Measurements from ENCODE around the gene SLF2.

Gene SLF2

GRCh38 chr10:100980711-100981110 is 67.9 kb downstream of the SLF2 start:
- H3K36me3 ChIP-seq (ENCODE audit: insufficient read depth, low read length): no peaks in the 10 kb centered on the region
- H3K27me3 ChIP-seq (ENCODE audit: insufficient read depth, low read length): no peaks in the 10 kb centered on the region
- no peaks in the 10 kb centered on the region for H3K9me2 ChIP-seq (ENCODE audit: low read depth, low read length)
- no peaks in the 10 kb centered on the region for H3K9me3 ChIP-seq (ENCODE audit: low read length)
- no peak overlapping the region for H3K4me3 ChIP-seq (ENCODE audit: low read depth, low read length, poor library complexity, severe bottlenecking)
- no peak overlapping the region for H3K27ac ChIP-seq (ENCODE audit: low read depth, low read length, poor library complexity, severe bottlenecking)
- no peak for TF ChIP-seq EZH2 (IDR thresholded peaks at IDR 0.05; ENCODE audit: borderline replicate concordance, low read length)
- no peak for TF ChIP-seq CTCF (IDR thresholded peaks at IDR 0.05; ENCODE audit: low read length)
- H3K4me1 ChIP-seq (ENCODE audit: insufficient read depth, low read length, severe bottlenecking): no peaks in the 10 kb centered on the region
- no peak overlapping the region for H3K9ac ChIP-seq (ENCODE audit: low read length)
- H3F3A ChIP-seq (ENCODE audit: insufficient read depth, low read length): no peaks in the 10 kb centered on the region
- H2AFZ ChIP-seq (ENCODE audit: low read length): no peak overlapping the region
- H3K79me2 ChIP-seq (ENCODE audit: insufficient read depth, low read length): no peaks in the 10 kb centered on the region
- H4K20me1 ChIP-seq (ENCODE audit: insufficient read depth, low read length): no peaks in the 10 kb centered on the region
- H3K4me2 ChIP-seq (ENCODE audit: low read length): no peak overlapping the region

- no peaks in the 10 kb centered on the region for H3K36me3 ChIP-seq (ENCODE audit: insufficient read depth, low read length)
- TF ChIP-seq CTCF (IDR thresholded peaks at IDR 0.05; ENCODE audit: low read length) (no peak), EZH2 (IDR thresholded peaks at IDR 0.05; ENCODE audit: borderline replicate concordance, low read length) (no peak)
Measured at GRCh38 chr10:100981178-100981772, 68.5 kb downstream of the SLF2 start.

GRCh38 chr10:100982916-100983830 is 70.4 kb downstream of the SLF2 start:
- H4K20me1 ChIP-seq (ENCODE audit: insufficient read depth, low read length): no peaks in the 10 kb centered on the region
- no peaks in the 10 kb centered on the region for H3K9me2 ChIP-seq (ENCODE audit: low read depth, low read length)
- no peak overlapping the region for H3K9ac ChIP-seq (ENCODE audit: low read length)
- H3K36me3 ChIP-seq (ENCODE audit: insufficient read depth, low read length): no peaks in the 10 kb centered on the region
- no peaks in the 10 kb centered on the region for H3K9me3 ChIP-seq (ENCODE audit: low read length)
- H3K79me2 ChIP-seq (ENCODE audit: insufficient read depth, low read length): peaks cover 8% of the 10 kb centered on the region
- H3K4me1 ChIP-seq (ENCODE audit: insufficient read depth, low read length, severe bottlenecking): peaks cover 10% of the 10 kb centered on the region
- no peak overlapping the region for H3K4me2 ChIP-seq (ENCODE audit: low read length)
- H3K4me3 ChIP-seq (ENCODE audit: low read depth, low read length, poor library complexity, severe bottlenecking): no peak overlapping the region
- H2AFZ ChIP-seq (ENCODE audit: low read length): no peak overlapping the region
- no peak for TF ChIP-seq EZH2 (IDR thresholded peaks at IDR 0.05; ENCODE audit: borderline replicate concordance, low read length)
- no peak for TF ChIP-seq CTCF (IDR thresholded peaks at IDR 0.05; ENCODE audit: low read length)
- H3K27ac ChIP-seq (ENCODE audit: low read depth, low read length, poor library complexity, severe bottlenecking): no peak overlapping the region
- H3K27me3 ChIP-seq (ENCODE audit: insufficient read depth, low read length): no peaks in the 10 kb centered on the region
- H3F3A ChIP-seq (ENCODE audit: insufficient read depth, low read length): no peaks in the 10 kb centered on the region

More at GRCh38 chr10:100981178-100981772, 68.5 kb downstream of the SLF2 start:
- Histone ChIP-seq H3K9me2 (ENCODE audit: low read depth, low read length) (no peaks in the 10 kb centered on the region), H3K79me2 (ENCODE audit: insufficient read depth, low read length) (no peaks in the 10 kb centered on the region), H4K20me1 (ENCODE audit: insufficient read depth, low read length) (no peaks in the 10 kb centered on the region), H3K4me1 (ENCODE audit: insufficient read depth, low read length, severe bottlenecking) (peaks cover 3% of the 10 kb centered on the region), H3F3A (ENCODE audit: insufficient read depth, low read length) (no peaks in the 10 kb centered on the region), H3K27me3 (ENCODE audit: insufficient read depth, low read length) (no peaks in the 10 kb centered on the region), H3K27ac (ENCODE audit: low read depth, low read length, poor library complexity, severe bottlenecking) (no peak overlapping the region), H3K4me2 (ENCODE audit: low read length) (no peak overlapping the region), H3K4me3 (ENCODE audit: low read depth, low read length, poor library complexity, severe bottlenecking) (no peak overlapping the region), H2AFZ (ENCODE audit: low read length) (no peak overlapping the region), H3K9ac (ENCODE audit: low read length) (no peak overlapping the region), H3K9me3 (ENCODE audit: low read length) (no peaks in the 10 kb centered on the region)
